Daoy (cell line): ENCODE measurements around the gene TBRG4. TPM values are rescaled to one million over a fixed set of nuclear protein-coding genes. Genes with fewer than 3 reads are reported as not detected.

Experiments used
- DNase-seq: peaks from one replicate; pipeline ENCODE4 v3.0.0-alpha.2; 2015; ENCODE audit warnings: low read depth
- total RNA-seq: library from RNA; depleted of rRNA; stranded (reverse); fragments of >200 nt; shearing (Covaris generic); gene quantifications from 2 replicates; pipeline ENCODE4 v1.2.3, GENCODE V29; 2014

The TBRG4 gene
- total RNA-seq, 1 experiment from 2014 or later: 211 TPM

- peak; percentile 42 for DNase-seq
Observed at GRCh38 chr7:45143616-45144015, 32.1 kb upstream of the TBRG4 start.

DNA sequence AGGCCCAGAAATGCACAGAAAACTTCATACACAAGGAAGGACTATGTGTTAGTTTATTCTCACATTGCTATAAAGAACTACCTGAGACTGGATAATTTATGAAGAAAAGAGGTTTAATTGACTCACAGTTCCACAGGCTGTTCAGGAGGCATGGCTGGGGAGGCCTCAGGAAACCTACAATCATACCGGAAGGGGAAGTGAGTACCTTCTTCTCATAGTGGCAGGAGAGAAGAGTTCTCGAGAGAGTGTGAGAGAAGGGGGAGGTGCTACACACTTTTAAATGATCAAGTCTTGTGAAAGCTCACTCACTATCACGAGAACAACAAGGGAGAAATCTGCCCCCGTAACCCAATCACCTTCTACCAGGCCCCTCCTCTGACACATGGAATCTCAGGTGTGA is 29.3 kb upstream of the TBRG4 start:
- no peak for DNase-seq

GRCh38 chr7:45138433-45139267 is 27.2 kb upstream of the TBRG4 start:
- no peak for DNase-seq

GRCh38 chr7:45136106-45137060 is 24.9 kb upstream of the TBRG4 start:
- peak; percentile 90 for DNase-seq

- no peak for DNase-seq
Observed at GRCh38 chr7:45133877-45134276, 22.4 kb upstream of the TBRG4 start.

GRCh38 chr7:45133352-45133751 is 21.9 kb upstream of the TBRG4 start:
- DNase-seq: no peak

DNA sequence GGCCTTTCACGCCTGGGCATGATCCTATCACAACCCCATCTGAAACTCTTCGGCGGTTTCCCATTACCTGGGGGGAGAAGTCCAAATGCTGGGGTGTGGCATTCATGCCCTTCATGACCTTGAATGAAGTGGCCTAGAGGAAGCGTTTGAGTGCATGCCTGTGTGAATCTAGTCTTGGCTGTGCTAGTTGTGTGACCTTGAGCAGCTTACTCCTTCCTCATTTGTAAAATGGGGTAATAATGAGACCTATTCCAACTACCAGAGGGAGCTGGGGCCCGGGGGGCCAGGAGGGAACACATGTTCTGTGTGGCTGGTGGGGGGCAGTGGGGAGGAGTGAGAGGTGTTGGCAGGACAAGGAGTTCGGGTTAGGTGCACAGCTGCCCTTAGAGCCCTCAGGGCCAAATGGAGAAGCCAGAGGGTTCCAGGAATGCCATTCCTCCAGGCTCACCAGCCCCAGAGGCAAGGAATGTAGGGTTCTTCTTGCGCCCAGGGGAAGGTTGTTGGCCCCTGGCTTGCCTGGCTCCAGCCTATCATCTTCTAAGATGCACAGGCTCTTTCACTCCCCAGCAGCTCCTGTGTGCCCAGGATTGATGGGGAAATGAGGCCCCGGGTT is 21.3 kb upstream of the TBRG4 start:
- DNase-seq: no peak

GRCh38 chr7:45131891-45132290 is 20.4 kb upstream of the TBRG4 start:
- DNase-seq: no peak

- no peak for DNase-seq
Observed at GRCh38 chr7:45130910-45131309, 19.4 kb upstream of the TBRG4 start.

GRCh38 chr7:45129906-45130305 is 18.4 kb upstream of the TBRG4 start:
- no peak for DNase-seq

- no peak for DNase-seq
Observed at GRCh38 chr7:45129181-45129800, 17.8 kb upstream of the TBRG4 start.

DNA sequence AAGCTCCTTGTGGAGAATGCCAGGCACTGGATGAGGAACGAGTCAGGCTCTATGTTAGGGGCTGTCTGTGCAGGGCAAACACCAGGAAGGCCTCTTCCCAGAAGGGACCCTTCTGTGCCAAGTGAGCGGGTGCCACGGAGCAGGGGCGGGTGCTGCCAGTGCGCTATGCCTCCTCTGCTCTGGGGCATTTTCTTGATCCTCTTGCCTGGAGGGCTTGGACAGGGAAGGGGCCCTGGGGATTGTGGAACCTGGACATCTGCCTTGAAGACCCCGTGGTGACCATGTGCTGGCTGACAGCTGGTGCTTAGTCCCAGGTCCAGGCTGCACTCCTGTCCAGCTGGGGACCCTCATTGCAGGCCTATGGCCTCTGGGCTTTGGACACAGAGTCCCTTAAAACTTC is 15.4 kb upstream of the TBRG4 start:
- no peak for DNase-seq

DNA sequence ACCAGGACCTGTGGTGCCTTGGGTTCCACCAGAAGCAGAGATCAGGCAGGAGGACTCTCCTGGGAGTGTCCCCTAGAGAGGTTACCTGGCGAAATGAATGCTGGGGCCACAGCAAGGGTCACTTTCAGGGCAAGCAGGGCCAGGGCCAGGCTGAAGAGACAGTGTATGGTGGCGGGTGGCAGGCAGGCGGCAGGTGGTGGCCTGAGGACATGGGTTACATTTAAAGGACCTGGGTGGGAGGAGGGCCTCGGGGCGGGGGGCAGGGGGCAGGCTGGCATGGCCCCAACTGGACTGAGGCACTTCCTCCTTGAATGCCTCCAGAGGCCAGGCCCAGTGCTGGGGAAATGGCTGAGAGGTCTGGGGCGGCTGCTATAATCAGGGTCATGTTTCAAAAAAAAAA is 14.7 kb upstream of the TBRG4 start:
- no peak for DNase-seq

GRCh38 chr7:45125193-45125904 is 13.9 kb upstream of the TBRG4 start:
- no peak for DNase-seq

DNA sequence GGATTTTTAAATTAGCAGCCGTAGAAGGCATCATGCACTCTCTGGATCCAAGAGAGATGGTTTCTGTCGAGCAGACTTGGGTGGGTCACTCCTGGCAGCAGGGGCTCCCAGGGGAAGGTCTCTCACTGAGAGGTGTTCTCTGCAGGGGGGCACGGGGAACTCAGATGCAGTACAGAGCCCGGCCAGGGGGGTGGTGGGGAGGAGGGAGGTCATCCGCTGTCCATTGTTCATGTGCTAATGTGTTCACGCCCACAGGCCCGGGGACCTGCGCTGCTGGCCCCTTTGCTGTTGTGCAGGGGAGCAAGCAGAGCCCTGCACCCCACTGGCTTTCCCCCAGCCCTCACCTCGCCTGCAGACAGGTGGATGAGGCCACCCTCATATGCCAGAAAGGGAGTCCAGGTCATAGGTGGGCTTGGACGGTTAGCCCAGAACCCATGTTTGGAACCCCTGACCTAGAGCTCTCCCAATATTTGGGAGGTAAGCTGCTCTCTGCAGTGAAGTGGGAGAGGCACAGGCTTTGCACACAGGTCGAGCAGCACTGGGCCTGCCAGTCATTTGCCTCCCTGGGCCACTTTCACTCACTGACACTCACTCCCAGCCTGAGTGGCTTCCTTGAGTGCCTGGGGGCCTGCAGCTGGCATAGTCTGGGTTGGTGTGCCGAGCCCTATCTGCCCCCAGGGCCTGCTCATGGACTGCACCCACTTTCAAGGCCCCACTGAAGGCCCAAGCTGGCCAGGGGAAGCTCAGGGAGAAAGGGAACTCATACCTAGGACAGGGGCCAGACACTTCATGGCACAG is 12.6 kb upstream of the TBRG4 start:
- DNase-seq: no peak

GRCh38 chr7:45122975-45123860 is 11.7 kb upstream of the TBRG4 start:
- DNase-seq: no peak

GRCh38 chr7:45119550-45119949 is 8.1 kb upstream of the TBRG4 start:
- DNase-seq: no peak

DNA sequence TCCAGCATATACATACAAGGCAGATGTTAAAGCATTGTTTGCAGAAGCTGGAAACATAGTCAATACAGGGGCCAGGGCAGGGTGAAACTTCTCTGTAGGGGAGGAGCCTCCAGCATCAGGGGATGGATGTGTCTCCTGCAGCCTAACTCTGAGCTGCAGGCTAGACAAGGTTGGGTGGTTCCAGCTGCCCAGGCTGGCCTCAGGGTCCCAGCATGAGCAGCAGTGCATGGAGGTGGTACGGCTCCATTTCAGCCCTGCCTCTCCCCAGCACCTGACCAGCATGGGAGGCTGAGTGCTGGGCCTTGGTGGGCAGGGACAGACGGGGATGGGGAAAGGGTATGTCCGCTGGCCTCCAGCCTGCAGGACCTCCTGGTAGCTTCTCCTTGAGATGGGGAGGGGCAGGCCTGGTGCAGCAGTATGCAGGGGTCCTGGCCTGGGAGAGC is 7.4 kb upstream of the TBRG4 start:
- no peak for DNase-seq

DNA sequence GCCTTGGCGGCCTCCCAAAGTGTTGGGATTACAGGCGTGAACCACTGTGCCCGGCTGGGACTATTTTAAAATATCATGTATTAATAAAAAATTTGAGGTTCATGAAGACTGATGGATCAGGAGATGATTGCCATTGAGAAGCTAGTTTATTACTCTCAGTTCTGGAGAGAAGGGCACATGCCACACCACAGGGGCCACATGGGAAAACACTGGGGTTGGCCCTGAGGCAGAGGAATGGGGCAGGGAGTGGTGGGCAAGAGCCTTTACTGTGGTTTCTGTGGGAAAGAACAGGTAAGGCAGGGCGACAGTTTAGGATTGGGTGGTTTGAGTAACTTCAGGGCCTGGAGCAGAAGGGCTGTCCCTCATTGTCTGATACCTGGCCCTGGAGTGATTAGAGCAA is 6.8 kb upstream of the TBRG4 start:
- DNase-seq: no peak
